HG02943 (cell line): ENCODE measurements around the gene MT4.
"Not testable (repeated sequence)": the region's sequence is repeated elsewhere in the genome, so short reads cannot be mapped to it uniquely, and the experiment has no call there.

Experiments
- ATAC-seq: cut with Tn5 transposase; IDR thresholded peaks from one replicate; pipeline ENCODE4 v1.9.1; 2021; ENCODE audit warnings: mild to moderate bottlenecking, low read depth, moderate library complexity; ENCODE audit not compliant: unreplicated experiment

The MT4 gene

GRCh38 chr16:56558024-56558747, 6.7 kb upstream of the MT4 start:
- no peak for ATAC-seq

GRCh38 chr16:56559109-56559508, 5.8 kb upstream of the MT4 start:
- ATAC-seq = no peak

GRCh38 chr16:56560447-56560846, 4.4 kb upstream of the MT4 start:
- no peak for ATAC-seq

- ATAC-seq = no peak
Observed at GRCh38 chr16:56561126-56561525, 3.7 kb upstream of the MT4 start.

- ATAC-seq = no peak
Observed at GRCh38 chr16:56569971-56570370, 5.1 kb downstream of the MT4 start.

GRCh38 chr16:56571525-56571924, 6.7 kb downstream of the MT4 start:
- no peak for ATAC-seq

- no peak for ATAC-seq
Observed at GRCh38 chr16:56574625-56575024, 9.8 kb downstream of the MT4 start.

GRCh38 chr16:56576585-56577299, 11.9 kb downstream of the MT4 start:
- peak; percentile 69 for ATAC-seq

GRCh38 chr16:56577300-56577625, 12.4 kb downstream of the MT4 start:
- no peak for ATAC-seq

GRCh38 chr16:56580391-56581048, 15.6 kb downstream of the MT4 start:
- ATAC-seq = no peak

- ATAC-seq = not testable (repeated sequence)
Observed at GRCh38 chr16:56582911-56583310, 18.0 kb downstream of the MT4 start.

GRCh38 chr16:56583351-56584168, 18.7 kb downstream of the MT4 start:
- ATAC-seq = no peak

GRCh38 chr16:56584276-56584675, 19.4 kb downstream of the MT4 start:
- ATAC-seq = no peak

GRCh38 chr16:56588781-56589140, 23.9 kb downstream of the MT4 start:
- no peak for ATAC-seq

- ATAC-seq = no peak
Observed at GRCh38 chr16:56589141-56590039, 24.5 kb downstream of the MT4 start, which contains the start of gene MT3. MT3 (plus strand) TSS chr16:56589528; CDS start chr16:56589591, 63 bp downstream.

- ATAC-seq = no peak
Observed at GRCh38 chr16:56591377-56592060, 26.6 kb downstream of the MT4 start.

- no peak for ATAC-seq
Observed at GRCh38 chr16:56593573-56594291, 28.9 kb downstream of the MT4 start.

GRCh38 chr16:56594292-56594619, 29.4 kb downstream of the MT4 start:
- ATAC-seq = no peak
